Activated T-cell treated with anti-CD3 and anti-CD28 coated beads, Interleukin-2, amount 50 U/mL, for 1 hour (primary cell): Measurements from ENCODE around the gene RAG2.
"Not testable (repeated sequence)": the region's sequence is repeated elsewhere in the genome, so short reads cannot be mapped to it uniquely, and the experiment has no call there.

Experiments used
- DNase-seq: peaks from one replicate; pipeline ENCODE4 v3.0.0-alpha.2; 2020

Gene RAG2

GRCh38 chr11:36596880-36597279 is 1.2 kb downstream of the RAG2 start:
- DNase-seq = no peak

GRCh38 chr11:36594316-36594989 is 3.6 kb downstream of the RAG2 start, which contains the start of gene IFTAP:
TSS of gene IFTAP (plus strand) at chr11:36594502. CDS start at chr11:36610104, 15,602 bp downstream.
- DNase-seq = peak; percentile 33

- no peak for DNase-seq
These were observed 6.6 kb downstream of the RAG2 start for GRCh38 chr11:36591433-36591832.

- no peak for DNase-seq
These were observed 7.5 kb downstream of the RAG2 start for GRCh38 chr11:36590513-36590912.

GRCh38 chr11:36588099-36588498 is 9.9 kb downstream of the RAG2 start:
- no peak for DNase-seq

- no peak for DNase-seq
These were observed 11.5 kb downstream of the RAG2 start for GRCh38 chr11:36586543-36586942.

GRCh38 chr11:36583667-36584066 is 14.4 kb downstream of the RAG2 start:
- DNase-seq = no peak

- DNase-seq = no peak
These were observed 16.5 kb downstream of the RAG2 start for GRCh38 chr11:36581536-36581935.

GRCh38 chr11:36578458-36578857 is 19.6 kb downstream of the RAG2 start:
- DNase-seq = no peak

- no peak for DNase-seq
These were observed 20.2 kb downstream of the RAG2 start for GRCh38 chr11:36577859-36578258.

- no peak for DNase-seq
These were observed 20.7 kb downstream of the RAG2 start for GRCh38 chr11:36577373-36577772.

GRCh38 chr11:36574486-36574885 is 23.6 kb downstream of the RAG2 start:
- no peak for DNase-seq

GRCh38 chr11:36569095-36569494 is 28.9 kb downstream of the RAG2 start:
- DNase-seq = no peak

GRCh38 chr11:36567694-36568093 is 30.3 kb downstream of the RAG2 start, which contains the start of gene RAG1:
TSS of gene RAG1 (plus strand) at chr11:36568007. CDS start at chr11:36573305, 5,298 bp downstream.
- DNase-seq = no peak

- no peak for DNase-seq
These were observed 31.5 kb downstream of the RAG2 start for GRCh38 chr11:36566407-36567053.

GRCh38 chr11:36565031-36565610 is 32.9 kb downstream of the RAG2 start:
- no peak for DNase-seq

GRCh38 chr11:36564376-36565030 is 33.5 kb downstream of the RAG2 start:
- peak; percentile 24 for DNase-seq

GRCh38 chr11:36558571-36559413 is 39.2 kb downstream of the RAG2 start:
- DNase-seq = no peak

GRCh38 chr11:36557991-36558390 is 40.0 kb downstream of the RAG2 start:
- no peak for DNase-seq

GRCh38 chr11:36557390-36557789 is 40.6 kb downstream of the RAG2 start:
- DNase-seq = not testable (repeated sequence)

- DNase-seq = no peak
These were observed 47.5 kb downstream of the RAG2 start for GRCh38 chr11:36550385-36551115.
